Ishikawa (cell line): Measurements from ENCODE around the gene MYH7B.

ENCODE experiments used
- CEBPB ChIP-seq: IDR thresholded peaks from 2 replicates; pipeline ENCODE4 v1.6.1; 2012
- CREB1 ChIP-seq: IDR thresholded peaks from 2 replicates; pipeline ENCODE4 v1.6.1; 2012; ENCODE audit warnings: low read depth
- EP300 ChIP-seq: IDR thresholded peaks from 2 replicates; pipeline ENCODE4 v1.6.1; 2012; ENCODE audit warnings: borderline replicate concordance
- FOXM1 ChIP-seq: IDR thresholded peaks from 2 replicates; pipeline ENCODE4 v1.6.1; 2012; ENCODE audit warnings: low read depth, borderline replicate concordance
- MAX ChIP-seq: IDR thresholded peaks from 2 replicates; pipeline ENCODE4 v1.6.1; 2012
- NFIC ChIP-seq: IDR thresholded peaks from 2 replicates; pipeline ENCODE4 v1.6.1; 2012
- RAD21 ChIP-seq: IDR thresholded peaks from 2 replicates; pipeline ENCODE4 v1.6.1; 2012; ENCODE audit warnings: low read depth
- TAF1 ChIP-seq: IDR thresholded peaks from 2 replicates; pipeline ENCODE4 v1.6.1; 2012; ENCODE audit warnings: low read depth, mild to moderate bottlenecking
- TCF12 ChIP-seq: IDR thresholded peaks from 2 replicates; pipeline ENCODE4 v1.6.1; 2012; ENCODE audit warnings: low read depth
- TEAD4 ChIP-seq: IDR thresholded peaks from 2 replicates; pipeline ENCODE4 v1.6.1; 2012
- USF1 ChIP-seq: IDR thresholded peaks from 2 replicates; pipeline ENCODE4 v1.6.1; 2012
- ZBTB7A ChIP-seq: IDR thresholded peaks from 2 replicates; pipeline ENCODE4 v1.6.1; 2012; ENCODE audit warnings: low read depth

Gene MYH7B

GRCh38 chr20:35004749-35005462, 49.2 kb downstream of the MYH7B start:
- TF ChIP-seq NFIC (no peak), EP300 (no peak), TCF12 (no peak), MAX (no peak), USF1 (no peak), CREB1 (no peak), CEBPB (no peak), TAF1 (no peak), RAD21 (no peak), TEAD4 (no peak), ZBTB7A (no peak), FOXM1 (no peak)
